Left ventricle myocardium superior (tissue), 1 donor: ENCODE measurements around the gene GART. TPM values are rescaled to one million over a fixed set of nuclear protein-coding genes. Genes with fewer than 3 reads are reported as not detected.
"Not testable (repeated sequence)": the region's sequence is repeated elsewhere in the genome, so short reads cannot be mapped to it uniquely, and the experiment has no call there.

Experiments used
- ATAC-seq: fragments of 200-7000 bp; cut with Tn5 transposase; one replicate; pipeline ENCODE4 v1.9.1; 2020; ENCODE audit warnings: mild to moderate bottlenecking, moderate library complexity
- DNase-seq: peaks from one replicate; pipeline ENCODE4 v3.0.0-alpha.2; 2020
- intact Hi-C: fragments of 100-400 bp; cut with micrococcal nuclease; formaldehyde crosslinking; loops from one replicate; pipeline ENCODE4 v1.11.0; 2022
- long read RNA-seq: library from polyadenylated mRNA; unstranded; transcript quantifications from one replicate; pipeline ENCODE4 v2.0.0, GENCODE V29; 2021
- total RNA-seq: library from RNA; stranded (reverse); fragmentation: NEBNext Ultra II Directional; extraction: Animal tissue kit (Norgen Biotek cat#: 25700); gene quantifications from one replicate; pipeline ENCODE4 v1.2.1, GENCODE V29; 2021
- donor health status: DM: no; HTN: yes; CAD: no; lungs with severe emphysema.

Gene GART
- 33.4 TPM for total RNA-seq
- long read RNA-seq, transcript GART-201 (11 exons, 2,149 nt) = major isoform, 29 of 81 reads
- long read RNA-seq, transcript GART-203 (22 exons, 3,341 nt) = minor isoform, 20 of 81 reads
- long read RNA-seq, partial matches to known transcripts = 19 of 81 reads
- long read RNA-seq, other reads (novel, unspliced or antisense) = 13 of 81 reads

DNA sequence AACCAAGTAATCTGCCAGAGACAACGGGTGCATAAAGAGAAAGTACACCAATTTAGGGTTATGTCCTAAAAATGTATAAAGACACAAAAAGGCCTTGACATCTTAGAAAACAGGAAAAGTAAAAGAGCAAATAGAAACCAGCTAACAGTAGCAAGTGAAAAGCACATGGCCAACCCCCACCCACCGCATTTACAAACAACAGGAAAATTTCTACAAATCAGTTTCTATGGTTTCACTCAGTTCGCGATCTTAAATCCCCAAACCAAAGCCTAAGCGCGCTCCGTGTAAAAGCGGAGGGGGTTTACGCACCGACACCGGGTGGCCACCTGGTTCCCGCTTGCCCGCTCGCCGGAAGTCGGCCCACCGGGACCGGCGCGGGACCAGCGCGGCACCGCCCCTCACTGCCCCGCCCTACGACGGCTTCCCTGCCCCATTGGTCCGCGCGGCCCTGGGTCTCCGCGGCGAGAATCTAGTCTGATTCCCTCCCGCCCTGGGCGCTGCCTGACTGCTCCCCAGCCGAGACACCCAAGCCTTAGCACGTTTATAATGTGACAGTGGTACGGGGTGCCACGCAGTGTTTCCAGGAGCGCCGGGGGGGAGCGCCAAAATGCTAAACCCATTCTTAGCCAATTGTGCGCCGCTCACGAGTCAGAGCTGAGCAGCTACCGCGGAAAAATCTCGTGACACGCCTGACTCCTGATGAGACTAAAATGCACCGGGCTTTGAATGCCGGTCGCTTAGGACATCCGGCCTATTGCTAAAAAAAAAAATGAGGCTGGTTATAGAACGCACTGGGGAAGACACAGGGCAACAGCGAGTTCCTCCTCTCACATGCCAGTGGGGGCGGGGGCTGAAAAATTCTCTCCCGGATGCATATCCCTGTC, at the start of gene GART:
TSS of gene GART (minus strand) at position 362 of the 884 bp plus-strand sequence. CDS start 2,802 bp downstream, outside the sequence.
- ATAC-seq (peak; percentile 88), DNase-seq (peak; percentile 90)
- intact Hi-C loops = no loop called here

DNA sequence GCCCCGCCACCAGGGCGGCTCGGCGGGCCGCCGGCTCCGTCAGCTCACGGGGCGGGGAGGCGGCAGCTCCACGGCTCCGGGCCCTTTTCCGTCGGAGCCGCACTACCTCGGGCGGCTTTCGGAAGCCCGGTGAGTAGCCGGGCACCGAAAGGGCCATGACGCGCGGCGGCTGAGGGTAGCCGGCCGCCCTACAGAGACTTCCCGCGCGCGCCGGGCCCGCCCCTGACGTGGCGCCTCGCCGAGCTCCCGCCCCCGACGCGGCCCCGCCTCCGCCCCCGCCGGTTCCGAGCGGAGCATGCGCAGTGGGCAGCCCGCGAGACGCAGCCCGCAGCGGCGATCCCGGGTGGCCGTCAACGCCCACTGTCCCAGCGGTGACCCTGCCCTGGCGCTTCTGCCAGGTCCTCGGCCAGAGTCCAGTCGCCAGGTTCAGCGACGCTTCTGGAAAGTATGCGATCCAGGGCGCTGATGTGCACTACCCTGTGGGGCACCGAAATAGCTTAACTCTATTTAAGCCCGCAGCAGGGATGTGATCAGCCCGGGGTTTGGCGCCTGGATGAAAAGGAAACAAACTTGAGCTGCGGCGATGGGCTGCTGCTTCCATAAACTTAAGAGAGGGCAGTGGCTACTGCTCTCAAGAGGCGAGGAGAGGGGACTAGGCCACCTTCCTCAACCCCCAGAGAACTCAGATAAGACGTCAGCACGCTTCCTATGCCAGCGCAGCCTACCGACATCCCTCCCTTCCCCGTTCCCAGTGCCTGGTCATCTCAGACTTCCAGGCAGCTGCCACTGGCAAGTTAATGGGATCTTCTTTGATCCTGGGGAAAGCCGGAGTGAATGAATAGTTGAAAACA, 46.8 kb upstream of the GART start, which contains the start of gene DONSON:
TSS of gene DONSON (minus strand) at position 200 of the 851 bp plus-strand sequence. CDS start at position 157, 43 bp downstream.
- DNase-seq (peak; percentile 95), ATAC-seq (peak; percentile 97)
- intact Hi-C loops = no loop called here

DNA sequence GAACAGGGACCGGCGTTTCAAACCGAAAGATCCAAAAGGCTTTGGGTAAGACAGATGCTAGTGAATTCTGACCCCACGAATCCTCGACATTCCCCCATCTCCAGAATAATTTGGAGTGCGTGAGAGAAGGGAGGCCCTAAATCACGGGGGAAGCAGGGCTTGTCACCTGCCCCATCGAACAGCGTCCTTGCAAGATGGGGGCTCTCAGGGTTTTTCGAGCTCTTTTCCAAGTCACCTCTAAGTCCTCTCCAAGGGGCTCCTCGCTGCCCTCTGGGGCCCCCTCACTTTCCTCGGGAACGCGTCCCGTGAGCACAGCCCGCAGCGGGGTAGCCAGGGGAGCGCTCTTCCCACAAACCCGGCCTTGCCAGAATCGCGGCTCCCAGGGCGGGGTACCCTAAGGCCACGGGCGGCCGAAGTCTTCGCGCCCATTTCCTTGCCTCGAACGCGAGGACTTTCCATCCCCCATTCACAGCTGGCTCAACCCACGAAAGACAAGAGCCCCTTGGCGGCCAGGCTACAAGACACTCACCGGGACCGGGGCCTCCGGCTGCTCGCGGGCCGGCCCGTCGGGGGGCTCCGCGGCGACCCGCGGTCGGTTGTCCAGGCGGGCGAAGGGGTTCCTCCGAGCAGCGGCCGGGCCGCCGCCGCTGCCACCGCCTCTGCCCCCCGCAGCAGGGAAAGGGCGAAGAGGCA, 46.0 kb upstream of the GART start:
- intact Hi-C loops = no loop called here
- ATAC-seq (peak; percentile 25), DNase-seq (peak; percentile 51)

DNA sequence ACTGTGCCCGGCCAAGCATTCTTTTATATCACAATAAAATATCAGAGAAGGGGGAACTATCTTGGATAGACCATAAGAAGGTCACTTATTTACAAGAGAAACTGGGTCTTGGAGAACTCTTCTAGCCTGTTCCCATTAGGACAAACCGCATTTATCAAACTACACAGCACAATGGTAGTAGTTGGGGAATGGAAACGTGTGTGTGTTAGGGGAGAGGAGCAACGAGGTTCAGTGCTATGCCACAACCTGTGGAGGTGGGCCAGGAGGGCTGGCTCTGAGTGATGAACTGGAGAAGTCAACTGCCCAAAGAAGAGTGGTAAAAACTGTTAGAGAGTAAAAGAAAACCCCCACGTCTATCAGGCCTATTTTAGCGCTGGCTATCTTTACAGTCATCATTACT, 45.0 kb upstream of the GART start:
- intact Hi-C loops = no loop called here

DNA sequence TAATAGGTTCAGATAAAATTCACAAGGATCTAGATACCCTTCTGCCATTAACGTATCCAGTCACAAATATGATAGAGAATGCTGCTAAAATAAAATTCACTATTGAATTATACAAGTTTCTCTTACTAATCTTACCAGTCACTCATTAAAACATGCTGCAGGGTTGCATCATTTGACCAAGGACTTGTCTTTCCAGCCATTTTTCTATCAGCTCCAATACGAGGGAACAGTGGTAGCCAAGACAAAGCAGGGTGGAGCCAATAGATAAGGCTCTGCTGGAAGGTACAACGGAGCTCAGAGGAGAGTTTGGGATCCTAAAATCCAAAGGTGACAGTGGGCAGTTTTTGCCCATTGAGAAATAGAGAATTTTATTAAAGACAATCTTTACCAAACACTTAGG, 42.5 kb upstream of the GART start:
- ATAC-seq (no peak), DNase-seq (no peak)
- intact Hi-C loops = no loop called here

More for the DNA sequence above, 45.0 kb upstream of the GART start:
- ATAC-seq (no peak), DNase-seq (no peak)

DNA sequence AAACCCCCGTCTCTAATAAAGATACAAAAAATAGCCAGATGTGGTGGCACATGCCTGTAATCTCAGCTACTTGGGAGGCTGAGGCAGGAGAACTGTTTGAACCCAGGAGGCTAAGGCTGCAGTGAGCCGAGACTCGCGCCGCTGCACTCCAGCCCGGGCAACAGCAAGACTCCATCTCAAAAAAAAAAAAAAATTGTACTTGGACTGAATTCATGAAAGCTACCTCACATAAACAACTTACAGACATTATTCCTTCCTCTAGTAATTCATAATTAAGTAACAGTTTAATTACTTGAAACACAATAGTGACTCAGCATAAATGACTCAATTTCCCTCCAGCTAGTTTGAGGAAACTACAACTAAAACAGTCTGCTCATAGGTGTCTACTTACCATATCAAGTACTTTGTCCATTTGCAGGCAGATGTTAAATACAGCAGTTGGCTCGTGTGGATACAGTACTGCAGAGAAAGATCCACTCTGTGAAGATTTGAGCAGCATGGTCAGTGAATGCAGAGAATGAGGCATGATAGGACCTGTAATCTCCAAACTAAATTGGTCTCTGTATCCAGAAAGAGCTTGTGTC, 37.1 kb upstream of the GART start:
- intact Hi-C loops = no loop called here
- DNase-seq = no peak
- no peak for ATAC-seq

DNA sequence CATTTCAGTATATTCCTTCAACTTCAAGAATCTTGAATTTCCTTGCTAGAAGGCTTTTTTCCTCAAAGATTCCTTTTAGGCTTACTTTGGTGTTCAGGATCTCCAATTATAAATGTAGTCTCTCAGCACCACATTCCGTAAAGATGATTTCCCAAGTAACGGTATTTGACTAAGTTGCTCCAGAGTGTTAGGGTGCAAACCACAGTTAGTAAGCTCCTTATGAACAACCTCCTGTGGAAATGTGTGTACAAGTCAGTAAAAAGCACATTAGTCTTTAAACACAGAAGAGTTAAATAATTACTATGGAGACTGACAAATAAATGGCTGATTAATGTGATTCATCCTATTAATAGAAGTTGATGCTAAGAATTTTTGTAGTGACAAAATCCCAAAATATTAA, 36.3 kb upstream of the GART start:
- ATAC-seq (no peak), DNase-seq (no peak)
- intact Hi-C loops = no loop called here

DNA sequence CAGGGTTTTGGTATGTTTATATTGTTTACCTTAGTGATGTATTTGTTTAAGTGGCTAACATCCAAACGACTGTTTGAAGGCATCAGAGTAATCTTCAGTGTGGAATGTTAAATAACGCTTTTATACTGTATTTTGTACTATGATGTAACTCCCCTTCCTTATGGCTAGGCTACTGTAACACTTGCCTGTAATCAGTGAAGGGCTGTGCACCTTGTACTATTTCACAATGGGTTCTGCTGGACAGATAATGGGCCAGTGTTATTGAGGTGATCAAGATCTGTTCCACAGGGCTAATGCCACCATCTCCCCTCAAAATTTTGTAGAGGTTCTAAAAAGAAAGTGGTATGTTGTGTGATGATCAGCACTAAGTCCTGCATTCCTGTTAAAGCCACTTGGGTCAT, 34.8 kb upstream of the GART start:
- ATAC-seq, intact Hi-C loops: not testable (repeated sequence)

DNA sequence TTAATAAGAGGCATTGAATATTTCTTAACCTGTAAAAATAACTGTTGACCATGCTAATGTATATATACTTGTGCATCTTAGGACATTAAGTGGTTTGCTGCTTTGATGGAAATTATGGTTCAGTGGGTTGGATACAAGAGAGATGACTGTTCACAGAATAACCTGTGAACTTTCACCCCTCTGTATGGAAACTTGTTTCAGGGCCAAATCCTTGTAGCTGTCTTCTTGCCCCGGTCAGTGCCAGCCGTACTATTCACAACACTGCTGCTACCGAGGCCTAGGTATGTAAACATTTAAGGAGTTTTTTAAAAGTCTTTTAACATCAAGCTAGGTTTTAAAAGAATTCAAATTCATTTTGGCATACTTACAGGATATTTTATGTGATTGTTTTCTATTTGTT, 30.4 kb upstream of the GART start:
- intact Hi-C loops = no loop called here
- peak; percentile 35 for ATAC-seq

More for the DNA sequence above, 34.8 kb upstream of the GART start:
- DNase-seq = not testable (repeated sequence)

DNA sequence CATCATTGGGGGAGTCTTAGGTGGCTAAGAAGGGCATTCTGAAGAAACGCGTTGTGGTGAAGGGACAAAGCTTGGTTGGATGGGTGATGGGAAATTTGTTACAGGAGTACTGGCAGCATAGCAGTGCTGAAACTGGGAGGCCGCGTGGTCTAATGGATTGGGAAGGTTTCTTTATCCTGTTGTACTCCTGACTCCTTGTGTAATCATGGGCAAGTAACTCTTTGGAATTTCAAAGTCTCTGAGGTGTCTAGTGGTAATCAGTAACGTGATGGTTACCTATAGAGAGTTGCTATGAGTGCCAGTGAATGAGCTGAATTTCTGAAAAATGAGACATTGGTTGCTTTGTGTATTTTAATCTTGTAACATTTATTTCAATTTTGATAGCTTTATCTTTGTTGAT, 28.1 kb upstream of the GART start:
- DNase-seq (no peak), ATAC-seq (no peak)
- intact Hi-C loops = no loop called here

More for the DNA sequence above, 30.4 kb upstream of the GART start:
- no peak for DNase-seq

DNA sequence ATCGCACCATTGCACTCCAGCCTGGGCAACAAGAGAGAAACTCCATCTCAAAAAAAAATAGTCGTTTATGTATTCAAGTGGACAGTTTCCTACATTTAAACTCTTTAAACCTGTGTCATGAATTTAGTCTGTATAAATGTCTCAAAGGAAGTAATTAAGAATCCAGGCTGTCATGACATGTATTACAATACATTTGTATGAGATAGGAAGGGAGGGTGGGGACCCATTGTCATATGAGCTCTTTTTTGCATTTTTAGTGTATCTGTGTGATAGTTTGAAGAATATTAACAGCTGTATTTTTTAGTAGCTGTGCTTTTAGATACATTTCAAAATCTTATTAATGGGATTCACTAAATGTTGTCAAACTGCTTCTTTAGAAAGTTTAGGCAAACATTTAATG, 26.5 kb upstream of the GART start:
- no peak for ATAC-seq
- intact Hi-C loops = no loop called here
- DNase-seq = no peak

DNA sequence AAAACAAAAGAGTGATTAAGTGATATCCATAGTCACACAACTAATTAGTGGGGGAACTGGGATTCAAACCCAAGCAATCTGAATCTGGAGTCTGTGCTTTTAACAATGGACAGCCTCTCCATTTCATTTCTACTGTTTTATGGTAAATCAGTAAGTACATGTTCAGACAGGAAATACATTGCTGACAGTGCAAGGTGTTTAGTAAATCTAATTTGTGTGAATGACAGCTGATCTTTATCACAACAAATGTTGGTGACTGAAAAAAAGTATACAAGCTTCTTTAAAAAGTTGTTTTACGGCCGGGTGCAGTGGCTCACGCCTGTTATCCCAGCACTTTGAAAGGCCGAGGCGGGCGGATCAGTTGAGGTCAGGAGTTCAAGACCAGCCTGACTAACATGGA, 26.0 kb upstream of the GART start:
- no peak for ATAC-seq
- intact Hi-C loops = no loop called here

DNA sequence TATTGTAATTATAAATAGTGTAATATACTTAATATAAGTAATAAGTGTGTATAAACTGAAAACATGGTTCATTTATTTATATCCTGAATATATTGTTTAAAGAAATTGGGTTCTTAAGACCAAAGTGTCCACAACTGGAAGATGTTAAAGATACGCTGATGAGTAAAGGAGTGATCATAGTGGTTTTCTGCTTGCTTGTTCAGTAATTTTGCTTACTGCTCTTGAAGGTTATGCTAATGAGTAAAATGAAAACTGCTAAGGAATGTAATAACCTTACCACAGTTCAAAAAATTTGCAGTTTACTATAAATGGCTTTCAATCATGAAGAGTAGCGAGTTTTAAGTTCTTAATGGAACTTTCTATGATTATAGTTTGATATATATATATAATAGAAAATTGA, 24.6 kb upstream of the GART start:
- DNase-seq = no peak
- ATAC-seq = no peak
- intact Hi-C loops = no loop called here

More for the DNA sequence above, 26.0 kb upstream of the GART start:
- no peak for DNase-seq

DNA sequence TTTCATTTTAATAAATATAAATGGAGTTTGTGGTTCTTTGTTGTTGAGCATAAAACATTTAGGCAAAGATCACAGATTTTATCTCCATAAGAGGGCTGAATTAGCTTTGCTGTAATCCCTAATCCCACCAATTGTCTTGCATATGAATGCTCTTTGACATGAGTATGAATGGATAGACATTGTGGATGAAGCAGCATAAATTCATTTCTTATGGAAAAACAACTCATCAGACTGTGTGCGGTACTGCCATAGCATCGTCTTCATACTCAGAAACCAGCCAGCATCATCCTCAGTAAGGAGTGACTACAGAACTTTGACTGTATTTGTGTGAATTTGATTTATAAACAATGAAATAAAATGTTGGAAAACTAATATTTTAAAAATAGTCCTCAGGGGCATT, 20.5 kb upstream of the GART start:
- no peak for ATAC-seq
- no peak for DNase-seq
- intact Hi-C loops = no loop called here

DNA sequence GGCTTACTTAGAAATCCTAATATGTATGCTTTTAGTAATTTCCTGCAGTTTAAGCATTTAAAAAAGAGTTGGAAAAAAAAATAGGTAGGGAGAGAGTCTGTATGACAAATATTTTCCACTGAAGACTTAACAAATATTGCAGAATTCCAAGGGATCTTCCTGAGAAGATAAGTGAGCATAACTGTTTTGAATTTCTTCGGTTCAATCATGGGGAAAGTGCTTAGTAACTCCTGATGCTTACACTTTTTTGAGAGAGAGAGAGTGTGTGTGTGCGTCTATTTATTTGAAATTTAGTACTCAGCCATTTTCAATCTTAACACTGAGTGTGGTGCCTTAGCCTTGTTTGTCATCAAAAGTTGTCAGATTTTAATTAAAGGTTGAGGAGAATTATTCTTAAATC, 19.5 kb upstream of the GART start:
- ATAC-seq = no peak
- no peak for DNase-seq
- intact Hi-C loops = no loop called here

DNA sequence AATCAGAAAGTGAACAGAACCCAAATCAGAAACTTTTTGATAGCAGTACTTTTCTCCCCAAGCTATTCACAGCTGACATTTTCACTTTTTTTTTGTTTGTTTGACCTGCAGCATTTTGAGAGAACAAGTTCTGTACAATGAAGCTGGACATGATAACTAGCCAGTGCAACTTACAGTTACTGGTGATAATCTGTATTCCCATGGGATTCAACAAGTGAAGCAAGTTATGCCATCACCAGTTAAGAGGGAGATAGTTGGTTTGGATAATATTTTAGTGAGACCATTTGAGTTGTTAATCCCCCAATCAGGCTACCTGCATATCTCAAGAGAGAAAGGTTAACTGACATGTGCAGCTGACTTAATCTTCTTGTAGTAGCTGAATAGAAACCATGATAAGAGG, 19.0 kb upstream of the GART start:
- intact Hi-C loops = no loop called here
- DNase-seq = no peak
- no peak for ATAC-seq

DNA sequence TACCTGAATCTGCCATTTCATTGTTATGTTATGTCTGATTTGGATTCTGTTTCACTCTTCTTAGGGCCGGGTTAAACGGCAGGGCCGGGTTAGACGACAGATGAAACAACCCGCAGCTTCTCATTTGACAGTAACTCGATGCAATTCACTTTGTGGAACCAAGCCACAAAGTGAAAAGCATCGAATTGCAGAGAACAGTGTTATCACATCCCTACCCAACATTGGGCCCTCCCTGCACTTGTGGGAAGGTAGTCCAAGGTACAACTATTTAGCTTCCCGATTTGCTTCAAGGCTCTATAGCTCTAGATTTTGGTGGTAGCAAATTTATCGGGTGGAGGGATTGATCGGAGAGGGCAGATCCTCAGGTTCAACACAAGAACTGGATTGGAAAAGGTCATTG, 17.9 kb upstream of the GART start:
- DNase-seq (no peak), ATAC-seq (no peak)
- intact Hi-C loops = no loop called here

DNA sequence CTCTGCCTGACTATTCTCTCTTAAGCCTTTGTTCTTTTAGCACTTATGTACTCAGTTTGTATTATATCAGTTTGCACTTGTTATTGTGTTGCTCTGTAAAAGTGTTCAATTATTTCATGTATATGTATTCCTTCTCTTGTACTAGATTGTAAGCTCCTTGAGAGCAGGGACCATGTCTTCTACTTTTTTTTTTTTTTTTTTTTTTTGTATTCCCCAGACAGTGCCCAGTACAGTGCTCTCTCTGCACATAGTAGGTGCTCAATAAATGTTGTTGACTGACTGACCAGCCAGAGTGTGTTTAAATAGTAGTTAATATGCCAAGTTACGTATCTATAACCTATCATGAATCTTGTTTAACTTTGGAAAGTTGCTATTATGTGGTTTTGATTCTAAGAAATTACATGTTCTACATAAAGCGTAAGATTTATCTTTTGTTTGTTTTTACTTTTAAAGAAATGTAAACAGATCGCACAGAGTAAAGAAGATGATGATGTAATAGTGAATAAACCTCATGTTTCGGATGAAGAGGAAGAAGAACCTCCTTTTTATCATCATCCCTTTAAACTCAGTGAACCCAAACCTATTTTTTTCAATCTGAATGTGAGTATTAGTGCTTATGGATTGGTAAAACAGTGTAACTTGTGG, 17.0 kb upstream of the GART start:
- ATAC-seq (no peak), DNase-seq (no peak)
- intact Hi-C loops = no loop called here
